ENCODE results near the gene SAP25. TPM values are rescaled to one million over a fixed set of nuclear protein-coding genes. Genes with fewer than 3 reads are reported as not detected.

SAP25 gene
- polyA plus RNA-seq, 1 experiment = not detected

DNA sequence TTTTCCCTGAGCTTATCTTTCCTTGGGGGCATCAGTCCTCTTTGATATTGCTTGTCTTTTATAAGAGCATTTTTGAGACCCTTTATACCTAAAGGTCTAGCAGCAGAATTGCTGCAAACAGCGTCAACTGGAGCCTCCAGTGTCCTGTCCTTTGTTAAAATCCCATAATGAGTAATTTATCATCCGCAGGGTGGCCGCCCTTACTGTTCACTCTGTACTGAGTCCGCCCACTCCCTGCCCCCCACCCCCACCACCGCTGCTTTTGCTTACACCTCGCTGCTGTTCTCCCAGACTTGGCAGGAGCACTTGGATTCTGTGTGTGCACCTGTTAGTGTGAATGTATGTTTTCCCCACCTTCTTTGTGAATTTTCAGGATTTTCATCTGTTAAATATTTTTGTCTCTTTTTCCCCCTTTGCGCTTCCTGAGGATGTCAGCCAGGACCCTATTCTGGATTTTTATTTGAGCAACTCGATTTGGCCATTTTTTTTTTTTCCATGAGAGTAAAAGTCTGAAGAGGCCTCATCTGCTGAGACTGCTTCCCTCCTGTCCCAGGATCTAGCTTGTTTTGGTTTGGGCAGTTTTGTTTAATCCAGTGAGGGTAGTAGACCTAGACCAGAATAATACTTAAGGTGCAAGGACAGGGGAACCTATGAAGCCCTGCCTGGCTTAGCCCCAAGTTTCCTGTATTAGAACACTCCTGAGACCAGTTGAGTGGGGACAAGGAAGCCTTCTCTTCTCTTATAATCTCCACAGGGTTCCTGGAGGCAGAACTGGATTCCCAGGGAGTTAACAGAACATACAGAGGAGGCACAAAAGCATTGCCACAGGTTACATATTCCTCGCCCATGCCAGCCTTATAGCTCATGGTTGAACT lies 26.5 kb downstream of the SAP25 start:
- TF ChIP-seq, protein P1, sequence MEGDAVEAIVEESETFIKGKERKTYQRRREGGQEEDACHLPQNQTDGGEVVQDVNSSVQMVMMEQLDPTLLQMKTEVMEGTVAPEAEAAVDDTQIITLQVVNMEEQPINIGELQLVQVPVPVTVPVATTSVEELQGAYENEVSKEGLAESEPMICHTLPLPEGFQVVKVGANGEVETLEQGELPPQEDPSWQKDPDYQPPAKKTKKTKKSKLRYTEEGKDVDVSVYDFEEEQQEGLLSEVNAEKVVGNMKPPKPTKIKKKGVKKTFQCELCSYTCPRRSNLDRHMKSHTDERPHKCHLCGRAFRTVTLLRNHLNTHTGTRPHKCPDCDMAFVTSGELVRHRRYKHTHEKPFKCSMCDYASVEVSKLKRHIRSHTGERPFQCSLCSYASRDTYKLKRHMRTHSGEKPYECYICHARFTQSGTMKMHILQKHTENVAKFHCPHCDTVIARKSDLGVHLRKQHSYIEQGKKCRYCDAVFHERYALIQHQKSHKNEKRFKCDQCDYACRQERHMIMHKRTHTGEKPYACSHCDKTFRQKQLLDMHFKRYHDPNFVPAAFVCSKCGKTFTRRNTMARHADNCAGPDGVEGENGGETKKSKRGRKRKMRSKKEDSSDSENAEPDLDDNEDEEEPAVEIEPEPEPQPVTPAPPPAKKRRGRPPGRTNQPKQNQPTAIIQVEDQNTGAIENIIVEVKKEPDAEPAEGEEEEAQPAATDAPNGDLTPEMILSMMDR (IDR thresholded peaks at IDR 0.05; ENCODE audit: low read depth, low read length) = no peak
- no peaks in the 10 kb centered on the region for H3K27me3 ChIP-seq (ENCODE audit: control insufficient read depth, insufficient read depth, low read length)
- CTCF ChIA-PET = interaction anchor here (0.5 to 7.7 kb wide), 7 partner anchors 13 to 85 kb away, joined by 3 to 72 read pairs (median 8); no protein-coding TSS in a partner anchor
- H3K27ac ChIP-seq (ENCODE audit: low read depth, low read length) = peak overlapping the region; percentile 81
- H3K9me3 ChIP-seq (ENCODE audit: control insufficient read depth, insufficient read depth, low read length) = no peaks in the 10 kb centered on the region
- POLR2A ChIA-PET = no interaction called here
- no peak for DNase-seq (ENCODE audit: low read depth, low spot score)
- H3K4me3 ChIP-seq (ENCODE audit: low read depth, low read length) = no peak overlapping the region

DNA sequence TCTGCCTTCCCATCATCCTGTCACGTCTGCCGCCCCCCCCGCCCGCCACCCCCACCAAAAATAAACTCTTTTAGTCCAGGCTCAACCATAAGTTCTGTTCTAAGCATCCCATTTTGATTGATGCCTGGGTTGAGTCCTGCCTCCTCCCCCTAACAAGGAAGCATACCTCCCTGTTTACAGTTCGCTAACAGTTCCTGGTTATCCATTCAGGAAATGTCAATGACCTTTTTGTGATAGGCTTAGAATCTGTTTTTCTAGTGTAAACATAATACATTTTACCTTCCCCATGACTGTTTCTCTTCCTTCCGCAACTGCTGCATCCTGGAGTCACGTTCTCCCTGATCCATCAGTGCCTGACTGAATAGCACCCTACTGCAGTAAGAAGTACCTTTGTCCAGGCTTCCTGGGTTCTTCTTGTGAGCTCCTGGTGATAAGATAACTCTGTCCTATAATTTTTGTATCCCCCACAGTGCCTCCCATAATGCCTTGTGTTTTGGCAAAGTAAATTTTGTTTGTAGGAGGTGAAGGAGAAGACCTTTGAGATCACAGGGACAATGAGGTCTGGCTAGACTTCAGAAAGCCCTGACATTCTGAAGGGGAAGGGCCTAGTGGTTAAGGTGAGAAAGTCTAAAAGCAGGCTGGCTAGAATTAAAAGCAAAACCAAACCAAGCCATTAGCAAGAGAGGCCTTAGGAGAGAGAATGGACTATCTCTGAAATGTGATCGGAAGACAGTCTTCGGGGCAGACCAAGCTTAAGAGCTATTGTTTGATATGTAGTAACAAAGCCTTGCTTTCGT lies 27.4 kb downstream of the SAP25 start:
- H3K9me3 ChIP-seq (ENCODE audit: control insufficient read depth, insufficient read depth, low read length) = no peaks in the 10 kb centered on the region
- no peak for DNase-seq (ENCODE audit: low read depth, low spot score)
- no peaks in the 10 kb centered on the region for H3K27me3 ChIP-seq (ENCODE audit: control insufficient read depth, insufficient read depth, low read length)
- TF ChIP-seq, protein P1 (IDR thresholded peaks at IDR 0.05; ENCODE audit: low read depth, low read length) = no peak
- CTCF ChIA-PET = interaction anchor here (0.5 to 7.7 kb wide), 9 partner anchors 14 to 86 kb away, joined by 3 to 72 read pairs (median 8); no protein-coding TSS in a partner anchor
- H3K27ac ChIP-seq (ENCODE audit: low read depth, low read length) = peak overlapping the region; percentile 81
- H3K4me3 ChIP-seq (ENCODE audit: low read depth, low read length) = no peak overlapping the region
- POLR2A ChIA-PET = interaction anchor here (0.7 kb wide), 1 partner anchor 40 kb away, joined by 5 read pairs; the partner anchor contains the start of genes FBXO24 and LRCH4

DNA sequence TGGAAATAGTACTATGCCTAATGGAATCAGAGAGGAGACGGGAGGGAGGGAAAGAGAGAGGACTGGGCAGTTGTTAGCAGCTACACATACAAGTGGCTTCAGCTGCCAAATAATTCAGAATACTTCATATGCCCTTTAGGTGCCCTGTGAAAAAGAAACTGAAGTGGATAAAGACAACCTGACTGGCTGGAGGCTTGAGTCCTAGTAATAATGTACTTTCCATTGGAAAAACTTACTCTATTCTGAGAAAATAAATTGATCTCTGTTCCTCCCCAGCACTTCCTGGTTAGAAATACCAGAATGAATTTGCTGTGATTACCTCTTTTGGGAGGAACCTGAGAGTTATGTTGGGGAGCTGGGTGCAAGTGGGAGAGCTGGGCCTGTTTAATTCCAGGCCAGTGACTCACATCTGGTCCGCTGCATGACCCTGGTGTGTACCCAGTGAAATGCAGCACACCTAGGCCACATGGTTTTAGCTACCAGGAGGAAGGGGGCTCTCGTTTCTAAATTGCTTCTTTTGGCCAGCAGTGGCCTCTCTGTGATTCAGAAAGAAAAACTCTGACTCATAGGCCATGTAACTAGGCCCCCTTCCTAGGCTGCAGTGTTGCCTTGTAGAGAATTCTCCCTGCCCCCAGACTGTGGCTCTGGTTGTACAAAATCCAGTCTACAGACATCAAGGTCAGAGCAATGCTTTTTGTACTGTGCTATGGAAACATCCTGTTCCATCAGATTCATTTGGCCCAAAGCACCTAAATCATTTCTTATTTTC lies 28.2 kb downstream of the SAP25 start:
- Histone ChIP-seq H3K4me3 (ENCODE audit: low read depth, low read length) (no peak overlapping the region), H3K9me3 (ENCODE audit: control insufficient read depth, insufficient read depth, low read length) (no peaks in the 10 kb centered on the region), H3K27me3 (ENCODE audit: control insufficient read depth, insufficient read depth, low read length) (no peaks in the 10 kb centered on the region), H3K27ac (ENCODE audit: low read depth, low read length) (peak overlapping the region; percentile 81)
- DNase-seq (ENCODE audit: low read depth, low spot score) = peak; percentile 53
- TF ChIP-seq, protein P1 (IDR thresholded peaks at IDR 0.05; ENCODE audit: low read depth, low read length) = peak; percentile 29; the same call in 1 of the 2 replicates
- ChIA-PET POLR2A (interaction anchor here (0.5 to 0.7 kb wide), 3 partner anchors 17 to 155 kb away, joined by 5 to 7 read pairs (median 7); partner anchors contain the start of genes FBXO24 and LRCH4), CTCF (interaction anchor here (0.6 to 7.7 kb wide), 6 partner anchors 15 to 80 kb away, joined by 3 to 72 read pairs (median 6); no protein-coding TSS in a partner anchor)

DNA sequence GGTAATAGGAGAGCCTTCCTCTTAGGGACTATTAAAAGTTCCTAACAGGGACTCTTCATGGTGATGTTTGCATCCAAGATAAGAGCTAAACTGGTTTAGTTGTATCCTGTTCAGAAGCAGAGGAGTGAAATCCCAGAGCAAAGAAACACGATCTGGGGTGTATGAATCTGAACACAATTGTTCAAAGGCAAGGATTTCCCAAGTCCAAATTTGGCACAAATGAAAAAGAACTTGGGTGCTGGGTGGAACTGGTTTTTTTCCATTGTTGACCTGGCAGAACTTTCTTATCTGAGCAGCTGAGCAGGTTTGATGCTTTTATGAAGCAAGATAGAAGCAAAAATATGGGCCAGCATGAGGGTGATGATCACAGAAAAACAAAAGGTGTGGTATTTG lies 28.7 kb downstream of the SAP25 start:
- Histone ChIP-seq H3K4me3 (ENCODE audit: low read depth, low read length) (no peak overlapping the region), H3K9me3 (ENCODE audit: control insufficient read depth, insufficient read depth, low read length) (no peaks in the 10 kb centered on the region), H3K27me3 (ENCODE audit: control insufficient read depth, insufficient read depth, low read length) (no peaks in the 10 kb centered on the region), H3K27ac (ENCODE audit: low read depth, low read length) (peak overlapping the region; percentile 81)
- TF ChIP-seq, protein P1 (IDR thresholded peaks at IDR 0.05; ENCODE audit: low read depth, low read length) = no peak
- CTCF ChIA-PET = interaction anchor here (0.6 to 7.7 kb wide), 7 partner anchors 15 to 119 kb away, joined by 3 to 72 read pairs (median 4); no protein-coding TSS in a partner anchor
- DNase-seq (ENCODE audit: low read depth, low spot score) = no peak
- POLR2A ChIA-PET = interaction anchor here (0.5 to 0.6 kb wide), 2 partner anchors 17 to 155 kb away, joined by 7 read pairs; no protein-coding TSS in a partner anchor
